Endodermal cell (in vitro differentiated cells): ENCODE measurements around the gene TBX1. TPM values are rescaled to one million over a fixed set of nuclear protein-coding genes. Genes with fewer than 3 reads are reported as not detected.

ENCODE experiments used
- DNase-seq: peaks from one replicate; pipeline ENCODE4 v3.0.0-alpha.2; 2017
- H3K27ac ChIP-seq: 2 replicates; pipeline ENCODE4 v1.5.1; 2013; ENCODE audit warnings: mild to moderate bottlenecking, low read depth, low read length, moderate library complexity
- H3K27me3 ChIP-seq: 2 replicates; pipeline ENCODE4 v1.6.1; 2013; ENCODE audit warnings: mild to moderate bottlenecking, low read length, moderate library complexity; ENCODE audit not compliant: insufficient read depth, control insufficient read depth, poor library complexity, severe bottlenecking
- H3K36me3 ChIP-seq: 2 replicates; pipeline ENCODE4 v1.7.0; 2013; ENCODE audit warnings: mild to moderate bottlenecking, low read length, moderate library complexity; ENCODE audit not compliant: control insufficient read depth, insufficient read depth
- H3K4me1 ChIP-seq: one replicate; pipeline ENCODE4 v1.7.0; 2013; ENCODE audit warnings: low read length; ENCODE audit not compliant: control insufficient read depth, insufficient read depth
- H3K4me3 ChIP-seq: 2 replicates; pipeline ENCODE4 v1.5.1; 2013; ENCODE audit warnings: mild to moderate bottlenecking, low read length, moderate library complexity
- H3K9ac ChIP-seq: 2 replicates; pipeline ENCODE4 v1.6.1; 2013; ENCODE audit warnings: mild to moderate bottlenecking, low read length, moderate library complexity; ENCODE audit not compliant: poor library complexity, severe bottlenecking; ENCODE audit errors: extremely low read depth
- H3K9me3 ChIP-seq: 2 replicates; pipeline ENCODE4 v1.6.1; 2013; ENCODE audit warnings: mild to moderate bottlenecking, low read length, moderate library complexity; ENCODE audit not compliant: control insufficient read depth
- H3K27ac Mint-ChIP-seq: 2 replicates; pipeline ENCODE4 v1.8.0; 2020; ENCODE audit warnings: mixed read lengths
- H3K27me3 Mint-ChIP-seq: 2 replicates; pipeline ENCODE4 v1.8.0; 2021; ENCODE audit warnings: mild to moderate bottlenecking, mixed read lengths; ENCODE audit not compliant: insufficient read depth
- H3K36me3 Mint-ChIP-seq: 2 replicates; pipeline ENCODE4 v1.8.0; 2020; ENCODE audit warnings: low read depth, mixed read lengths
- H3K4me1 Mint-ChIP-seq: 2 replicates; pipeline ENCODE4 v1.8.0; 2020; ENCODE audit warnings: mixed read lengths
- H3K4me3 Mint-ChIP-seq: 2 replicates; pipeline ENCODE4 v1.8.0; 2020; ENCODE audit warnings: mild to moderate bottlenecking, moderate library complexity, mixed read lengths
- H3K9me3 Mint-ChIP-seq: 2 replicates; pipeline ENCODE4 v1.8.0; 2020; ENCODE audit warnings: mild to moderate bottlenecking, mixed read lengths
- CTCF ChIP-seq: fragments of 200-600 bp; sonication (generic); conservative IDR thresholded peaks from 2 replicates; pipeline ENCODE4 v1.5.0; 2021; ENCODE audit warnings: antibody characterized with exemption, mild to moderate bottlenecking
- WGBS, 2 experiments: methylation state at CpG; one replicate each; pipeline versions ENCODE4 v1.1.5 to v1.1.7; 2013; ENCODE audit warnings: missing lambda C conversion rate in 2 of 2, mixed read lengths in 1 of 2; ENCODE audit not compliant: insufficient coverage in 1 of 2, insufficient read length in 1 of 2; 5-methylcytosine and 5-hydroxymethylcytosine counted together
- total RNA-seq, 2 donors: library from RNA; stranded (reverse); fragmentation: NEBNext Ultra II Directional in 1 of 2; extraction: Animal tissue kit (Norgen Biotek cat#: 25700) in 1 of 2; gene quantifications; 2 replicates in 1 of 2; 3 replicates in 1 of 2; pipeline ENCODE4 v1.2.1, GENCODE V29; 2021

Gene TBX1
- total RNA-seq, 2 donors from 2014 or later, result 1.3 TPM; not detected in 1

GRCh38 chr22:19744350-19745006 lies 16.1 kb upstream of the TBX1 start:
- H3K27me3 ChIP-seq, result no peaks in the 10 kb centered on the region
- no peak overlapping the region for H3K27ac ChIP-seq
- Mint-ChIP-seq H3K4me3 (no peak overlapping the region), H3K9me3 (no peaks in the 10 kb centered on the region), H3K27ac (no peak overlapping the region), H3K4me1 (no peaks in the 10 kb centered on the region), H3K36me3 (no peaks in the 10 kb centered on the region), H3K27me3 (no peaks in the 10 kb centered on the region)
- no peak overlapping the region for H3K9ac ChIP-seq
- H3K4me1 ChIP-seq, result no peaks in the 10 kb centered on the region
- no peaks in the 10 kb centered on the region for H3K9me3 ChIP-seq
- no peaks in the 10 kb centered on the region for H3K36me3 ChIP-seq
- TF ChIP-seq CTCF, result no peak
- H3K4me3 ChIP-seq, result no peak overlapping the region
- DNase-seq, result no peak
- 89 to 92% methylated on average over 11 to 13 of the region's 13 CpGs for WGBS, 2 experiments

GRCh38 chr22:19745155-19746101 lies 15.2 kb upstream of the TBX1 start:
- H3K27me3 Mint-ChIP-seq, result no peaks in the 10 kb centered on the region
- no peaks in the 10 kb centered on the region for H3K9me3 Mint-ChIP-seq
- Histone ChIP-seq H3K27me3 (no peaks in the 10 kb centered on the region), H3K4me1 (peaks cover 4% of the 10 kb centered on the region), H3K4me3 (no peak overlapping the region), H3K36me3 (no peaks in the 10 kb centered on the region), H3K9ac (no peak overlapping the region), H3K9me3 (no peaks in the 10 kb centered on the region), H3K27ac (no peak overlapping the region)
- H3K27ac Mint-ChIP-seq, result no peak overlapping the region
- 85 to 89% methylated on average over 12 to 24 of the region's 24 CpGs for WGBS, 2 experiments
- H3K36me3 Mint-ChIP-seq, result no peaks in the 10 kb centered on the region
- H3K4me1 Mint-ChIP-seq, result no peaks in the 10 kb centered on the region
- H3K4me3 Mint-ChIP-seq, result no peak overlapping the region
- DNase-seq, result peak; percentile 60
- TF ChIP-seq CTCF, result no peak

GRCh38 chr22:19746726-19747125 lies 13.9 kb upstream of the TBX1 start:
- Mint-ChIP-seq H3K27ac (no peak overlapping the region), H3K9me3 (no peaks in the 10 kb centered on the region), H3K4me1 (peaks cover 6% of the 10 kb centered on the region), H3K4me3 (no peak overlapping the region), H3K27me3 (no peaks in the 10 kb centered on the region), H3K36me3 (no peaks in the 10 kb centered on the region)
- no peak for TF ChIP-seq CTCF
- no peak for DNase-seq
- whole genome bisulfite sequencing, 2 experiments, result 95 to 98% methylated on average over 9 to 13 of the region's 13 CpGs
- peaks cover 2% of the 10 kb centered on the region for H3K27me3 ChIP-seq
- H3K27ac ChIP-seq, result no peak overlapping the region
- H3K9ac ChIP-seq, result no peak overlapping the region
- H3K4me1 ChIP-seq, result peaks cover 13% of the 10 kb centered on the region
- no peaks in the 10 kb centered on the region for H3K36me3 ChIP-seq
- no peaks in the 10 kb centered on the region for H3K9me3 ChIP-seq
- no peak overlapping the region for H3K4me3 ChIP-seq
